Aorta (tissue), 5 donors: ENCODE measurements around the gene TKT. TPM values are rescaled to one million over a fixed set of nuclear protein-coding genes. Genes with fewer than 3 reads are reported as not detected.

ENCODE experiments used
- ATAC-seq: fragments of 200-7000 bp; cut with Tn5 transposase; one replicate; pipeline ENCODE4 v1.9.1; 2022; ENCODE audit warnings: moderate library complexity; ENCODE audit not compliant: low FRiP score
- DNase-seq, 2 donors: peaks; one replicate each; pipeline ENCODE4 v3.0.0-alpha.2; 2020
- H3K27ac ChIP-seq, 2 donors: one replicate each; pipeline ENCODE4 v1.5.1; 2013; ENCODE audit warnings: low read length in 2 of 2, mild to moderate bottlenecking in 2 of 2, moderate library complexity in 2 of 2, control low read depth in 1 of 2, inconsistent platforms in 1 of 2, low read depth in 1 of 2
- H3K27me3 ChIP-seq, 2 donors: one replicate each; pipeline ENCODE4 v1.6.1; 2013; ENCODE audit warnings: control low read depth in 1 of 2, low read length in 1 of 2, mild to moderate bottlenecking in 1 of 2, moderate library complexity in 1 of 2; ENCODE audit not compliant: insufficient read depth in 2 of 2, control insufficient read depth in 1 of 2
- H3K36me3 ChIP-seq, 2 donors: one replicate each; pipeline ENCODE4 v1.6.1; 2013; ENCODE audit warnings: control low read depth in 1 of 2, low read length in 1 of 2, mild to moderate bottlenecking in 1 of 2; ENCODE audit not compliant: insufficient read depth in 2 of 2, control insufficient read depth in 1 of 2
- H3K4me1 ChIP-seq, 2 donors: one replicate each; pipeline ENCODE4 v1.6.1; 2013; ENCODE audit warnings: low read length in 2 of 2, control low read depth in 1 of 2, mild to moderate bottlenecking in 1 of 2, moderate library complexity in 1 of 2; ENCODE audit not compliant: insufficient read depth in 2 of 2, control insufficient read depth in 1 of 2
- H3K4me3 ChIP-seq, 2 donors: one replicate each; pipeline ENCODE4 v1.5.1; 2013; ENCODE audit warnings: low read length in 2 of 2, control low read depth in 1 of 2, mild to moderate bottlenecking in 1 of 2
- H3K9me3 ChIP-seq: one replicate; pipeline ENCODE4 v1.6.1; 2013; ENCODE audit warnings: mild to moderate bottlenecking, low read length; ENCODE audit not compliant: control insufficient read depth
- WGBS, 2 donors: extraction: QIAGEN DNeasy Blood & Tissue Kit; methylation state at CpG; one replicate each; pipeline ENCODE4 v1.1.7; 2013; 5-methylcytosine and 5-hydroxymethylcytosine counted together
- intact Hi-C, 2 donors: fragments of 100-400 bp; cut with DNase I; formaldehyde crosslinking; loops; one replicate each; pipeline versions ENCODE4 v1.14.2 to v1.15.0; 2022
- polyA plus RNA-seq, 2 donors: library from polyadenylated mRNA; stranded (reverse); fragments of 200-250 nt; gene quantifications; one replicate each; pipeline ENCODE4 v1.2.3, GENCODE V29; 2013
- total RNA-seq, 2 donors: library from RNA; stranded (reverse); fragmentation: NEBNext Ultra II Directional; extraction: Animal tissue kit (Norgen Biotek cat#: 25700); gene quantifications; one replicate each; pipeline ENCODE4 v1.2.1, GENCODE V29; 2021
- donor health status: healthy with polysubstance abuse.
- donor health status: Bipolar disorder and iron deficiency.
- donor health status: DM: no; HTN: no; CAD: no.
- donor health status: DM: no; HTN: no; CAD: no.
- donor health status: DM: yes; HTN: yes; CAD: no.

TKT gene
- total and polyA plus RNA-seq, 4 donors, result 92.4 to 208 (median 146) TPM

- intact Hi-C loops, result no loop called here
- peak in 1 of 2 donors; percentile 46 for DNase-seq
- WGBS, 2 donors, result 80 to 83% methylated on average over 19 of the region's 19 CpGs
- Histone ChIP-seq H3K27ac (no peak overlapping the region), H3K4me1 (no peaks in the 10 kb centered on the region), H3K27me3 (no peaks in the 10 kb centered on the region), H3K9me3 (no peaks in the 10 kb centered on the region), H3K4me3 (no peak overlapping the region), H3K36me3 (no peaks in the 10 kb centered on the region)
- ATAC-seq, result no peak
Observed at GRCh38 chr3:53200501-53201498, 55.0 kb downstream of the TKT start.

GRCh38 chr3:53199834-53200233 is 56.0 kb downstream of the TKT start:
- H3K27me3 ChIP-seq, result no peaks in the 10 kb centered on the region
- no peaks in the 10 kb centered on the region for H3K4me1 ChIP-seq
- no peaks in the 10 kb centered on the region for H3K36me3 ChIP-seq
- intact Hi-C loops, result loop anchor here in 1 of 2 donors (5.0 kb wide), 1 partner anchor 68 kb away; the partner anchor contains the start of gene RFT1
- no peak overlapping the region for H3K27ac ChIP-seq
- no peak overlapping the region for H3K4me3 ChIP-seq
- no peak for DNase-seq
- no peaks in the 10 kb centered on the region for H3K9me3 ChIP-seq
- 53 to 63% methylated on average over 3 of the region's 3 CpGs for WGBS, 2 donors
- ATAC-seq, result no peak

DNA sequence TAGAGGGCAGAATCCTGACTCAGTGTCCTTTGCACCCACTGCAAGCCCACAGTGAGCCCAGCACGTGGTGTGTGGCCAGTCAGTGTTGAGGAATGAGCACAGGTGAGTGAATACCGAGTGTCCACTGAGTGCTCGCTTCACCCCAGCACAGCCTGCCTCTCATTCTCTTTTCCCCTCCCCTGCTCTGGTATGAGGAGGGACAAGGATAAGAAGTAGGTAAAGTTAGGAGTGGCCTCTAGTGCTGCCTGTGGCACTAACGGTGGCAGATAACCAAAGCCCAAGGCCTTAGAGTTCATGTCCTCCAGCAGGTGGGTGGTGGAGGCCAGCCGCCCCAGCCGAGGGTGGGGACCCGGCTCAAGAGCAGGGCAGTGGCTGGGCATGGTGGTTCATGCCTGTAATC is 56.8 kb downstream of the TKT start:
- 87 to 89% methylated on average over 7 of the region's 7 CpGs for whole genome bisulfite sequencing, 2 donors
- no peak for ATAC-seq
- intact Hi-C loops, result loop anchor here in 1 of 2 donors (5.0 kb wide), 1 partner anchor 67 kb away; the partner anchor contains the start of gene RFT1

GRCh38 chr3:53198256-53198977 is 57.4 kb downstream of the TKT start:
- H3K27me3 ChIP-seq, result no peaks in the 10 kb centered on the region
- DNase-seq, result no peak
- WGBS, 2 donors, result 66 to 68% methylated on average over 10 of the region's 10 CpGs
- H3K4me3 ChIP-seq, result no peak overlapping the region
- H3K36me3 ChIP-seq, result no peaks in the 10 kb centered on the region
- ATAC-seq, result no peak
- H3K9me3 ChIP-seq, result no peaks in the 10 kb centered on the region
- H3K4me1 ChIP-seq, result no peaks in the 10 kb centered on the region
- intact Hi-C loops, result loop anchor here in 1 of 2 donors (5.0 kb wide), 1 partner anchor 66 kb away; the partner anchor contains the start of gene RFT1
- no peak overlapping the region for H3K27ac ChIP-seq

More for the DNA sequence above, 56.8 kb downstream of the TKT start:
- H3K9me3 ChIP-seq, result no peaks in the 10 kb centered on the region
- no peaks in the 10 kb centered on the region for H3K4me1 ChIP-seq
- no peak overlapping the region for H3K27ac ChIP-seq
- no peak overlapping the region for H3K4me3 ChIP-seq
- H3K27me3 ChIP-seq, result no peaks in the 10 kb centered on the region
- no peak for DNase-seq
- H3K36me3 ChIP-seq, result no peaks in the 10 kb centered on the region

GRCh38 chr3:53196575-53197407 is 59.0 kb downstream of the TKT start:
- intact Hi-C loops, result loop anchor here (1.0 to 5.0 kb wide), 4 partner anchors 62 to 82 kb away; partner anchors contain the start of gene RFT1 (in 1 of the 2)
- DNase-seq (peak in 1 of 2 donors; percentile 75), ATAC-seq (no peak)
- Histone ChIP-seq H3K27me3 (no peaks in the 10 kb centered on the region), H3K27ac (no peak overlapping the region), H3K36me3 (no peaks in the 10 kb centered on the region), H3K4me3 (no peak overlapping the region), H3K9me3 (no peaks in the 10 kb centered on the region), H3K4me1 (no peaks in the 10 kb centered on the region)
- 67 to 70% methylated on average over 17 of the region's 17 CpGs for WGBS, 2 donors

GRCh38 chr3:53195602-53196574 is 59.9 kb downstream of the TKT start:
- no peaks in the 10 kb centered on the region for H3K9me3 ChIP-seq
- no peaks in the 10 kb centered on the region for H3K36me3 ChIP-seq
- peak; percentile 85 for ATAC-seq
- no peaks in the 10 kb centered on the region for H3K4me1 ChIP-seq
- peak; percentile 63 to 88 for DNase-seq
- no peak overlapping the region for H3K27ac ChIP-seq
- 22% methylated on average over 36 of the region's 36 CpGs for WGBS, 2 donors
- no peak overlapping the region for H3K4me3 ChIP-seq
- intact Hi-C loops, result loop anchor here (1.0 to 5.0 kb wide), 5 partner anchors 35 to 82 kb away; partner anchors contain the start of genes PRKCD (in 1 of the 2) and RFT1 (in 1 of the 2)
- H3K27me3 ChIP-seq, result no peaks in the 10 kb centered on the region

- Histone ChIP-seq H3K4me3 (no peak overlapping the region), H3K27ac (no peak overlapping the region), H3K36me3 (peaks cover 0 to under 1% of the 10 kb centered on the region in 2 donors), H3K27me3 (no peaks in the 10 kb centered on the region), H3K9me3 (no peaks in the 10 kb centered on the region), H3K4me1 (no peaks in the 10 kb centered on the region)
- ATAC-seq (peak; percentile 20), DNase-seq (peak in 1 of 2 donors; percentile 72)
- 87 to 90% methylated on average over 10 of the region's 10 CpGs for WGBS, 2 donors
- intact Hi-C loops, result loop anchor here (2.0 to 5.0 kb wide), 2 partner anchors 34 to 63 kb away; partner anchors contain the start of genes PRKCD (in 1 of the 2) and RFT1 (in 1 of the 2)
Observed at GRCh38 chr3:53195066-53195450, 60.8 kb downstream of the TKT start.
